H1 (cell line): ENCODE results near the gene VNN1. TPM values are rescaled to one million over a fixed set of nuclear protein-coding genes. Genes with fewer than 3 reads are reported as not detected.

Experiments used
- CEBPB ChIP-seq: IDR thresholded peaks from 2 replicates; pipeline ENCODE4 v1.6.1; 2012; ENCODE audit warnings: low read depth, low read length
- CHD7 ChIP-seq: fragments of 300-600 bp; sonication (generic); IDR thresholded peaks from 2 replicates; pipeline ENCODE4 v1.7.1; 2012; ENCODE audit warnings: low read length, moderate library complexity, mild to moderate bottlenecking, inconsistent platforms; ENCODE audit not compliant: insufficient replicate concordance
- CTCF ChIP-seq, 3 experiments: IDR thresholded peaks; 1 replicate in 2 of 3; 2 replicates in 1 of 3; pipeline versions ENCODE4 v1.5.1 to v1.6.1; 2011; ENCODE audit warnings: low read length in 3 of 3, mild to moderate bottlenecking in 3 of 3, inconsistent platforms in 2 of 3, low read depth in 1 of 3, moderate library complexity in 1 of 3; ENCODE audit not compliant: insufficient read depth in 1 of 3; ENCODE audit errors: control extremely low read depth in 1 of 3
- E2F6 ChIP-seq: IDR thresholded peaks from 2 replicates; pipeline ENCODE4 v1.6.1; 2012; ENCODE audit warnings: inconsistent platforms
- RAD21 ChIP-seq, 2 experiments: IDR thresholded peaks in 1 of 2; conservative IDR thresholded peaks in 1 of 2; 2 replicates each; pipeline ENCODE4 v1.6.1; 2011; ENCODE audit warnings: low read depth in 2 of 2, low read length in 2 of 2, improper control_type of control experiment in 1 of 2, inconsistent platforms in 1 of 2, mild to moderate bottlenecking in 1 of 2, moderate library complexity in 1 of 2
- SIX5 ChIP-seq: IDR thresholded peaks from 2 replicates; pipeline ENCODE4 v1.6.1; 2011; ENCODE audit warnings: mild to moderate bottlenecking, low read depth, low read length
- polyA plus RNA-seq, 7 experiments: library from polyadenylated mRNA; depleted of rRNA in 3 of 7; stranded (reverse) in 5 of 7; unstranded in 2 of 7; fragments of >200 nt in 5 of 7; fragments of 200-250 nt in 2 of 7; gene quantifications; 1 replicate in 5 of 7; 2 replicates in 1 of 7; 4 replicates in 1 of 7; pipeline versions ENCODE4 v1.2.1 to v1.2.3, GENCODE V29; 2011 to 2013; ENCODE audit warnings: missing spikeins in 2 of 7, mixed read lengths in 2 of 7
- total RNA-seq: library from RNA; stranded (reverse); fragmentation: NEBNext Ultra II Directional; extraction: Animal tissue kit (Norgen Biotek cat#: 25700); gene quantifications from 2 replicates; pipeline ENCODE4 v1.2.1, GENCODE V29; 2021

Gene VNN1
- total and polyA plus RNA-seq, 2 of the 8 experiments (the other 6 are each of a cell fraction or from before 2014, with no cell fraction given) = not detected

- TF ChIP-seq CHD7 (no peak), CTCF (IDR thresholded peaks at IDR 0.05; ENCODE audit: control extremely low read depth in 1 of 3, insufficient read depth in 1 of 3, low read depth in 1 of 3, low read length in 3 of 3) (no peak), RAD21 (IDR thresholded peaks at IDR 0.05 in 1 of 2, conservative IDR thresholded peaks at IDR 0.05 in 1 of 2; ENCODE audit: low read depth in 2 of 2, low read length in 2 of 2) (no peak), CEBPB (no peak), SIX5 (no peak), E2F6 (no peak)
Observed at GRCh38 chr6:132693478-132693877, 20.4 kb downstream of the VNN1 start (continued).
